ENCODE results near the gene PREX1. TPM values are rescaled to one million over a fixed set of nuclear protein-coding genes. Genes with fewer than 3 reads are reported as not detected.

PREX1 gene
- total and polyA plus RNA-seq, 7 experiments from 2014 or later, result 2.9 to 143 (median 48.6) TPM

DNA sequence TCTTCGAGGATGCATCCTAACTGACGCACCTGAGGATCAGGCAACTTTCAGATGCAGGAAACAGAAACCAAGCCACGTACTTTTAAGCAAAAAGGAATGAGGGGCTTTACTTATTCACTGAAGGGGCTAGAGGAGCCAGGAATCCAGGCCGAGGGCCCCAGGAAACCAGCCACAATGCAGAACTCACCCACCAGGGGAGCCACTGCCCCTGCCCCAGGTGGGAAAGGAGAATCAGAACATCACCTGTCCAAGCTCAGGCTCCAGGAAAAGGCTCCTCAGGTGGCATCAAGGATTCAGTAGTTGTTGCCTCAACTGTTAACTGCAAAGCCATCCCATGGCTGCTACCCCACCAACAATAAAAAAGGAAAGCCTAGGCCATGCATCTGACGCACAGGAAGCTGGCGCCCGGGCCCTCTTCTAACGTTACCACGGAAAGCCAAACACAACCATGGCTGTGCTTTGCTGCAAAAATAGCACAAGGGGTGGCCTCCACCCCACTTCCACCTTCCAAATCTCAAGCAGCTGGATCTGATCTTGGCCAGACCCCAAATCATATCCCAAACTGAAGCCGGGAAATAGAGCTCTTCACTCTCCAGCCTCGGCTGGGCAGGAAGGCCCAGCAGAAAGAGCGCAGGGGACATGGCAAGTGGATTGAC is 121.0 kb downstream of the PREX1 start:
- CTCF ChIA-PET, result interaction anchor here (1.2 kb wide), 1 partner anchor 11 kb away, joined by 3 read pairs; no protein-coding TSS in a partner anchor
- Histone ChIP-seq H3K4me3 (ENCODE audit: low read length) (no peak overlapping the region), H3K9me3 (ENCODE audit: control insufficient read depth in 2 of 3, low read length in 3 of 3) (no peaks in the 10 kb centered on the region), H3K36me3 (ENCODE audit: control insufficient read depth in 2 of 3, insufficient read depth in 3 of 3, low read length in 3 of 3) (peaks cover 0 to 7% (median 0%) of the 10 kb centered on the region in 3 experiments), H3K27me3 (ENCODE audit: control insufficient read depth in 2 of 2, insufficient read depth in 2 of 2, low read length in 2 of 2) (no peaks in the 10 kb centered on the region), H3K27ac (ENCODE audit: low read depth, low read length) (no peak overlapping the region), H3K4me1 (ENCODE audit: control insufficient read depth in 2 of 2, insufficient read depth in 2 of 2, low read length in 2 of 2) (peaks cover 4 to 40% of the 10 kb centered on the region in 2 donors)
- peaks cover 0 to 36% (median 3%) of the 10 kb centered on the region in 5 donors for H3K36me3 Mint-ChIP-seq
- H3K27me3 Mint-ChIP-seq, result no peaks in the 10 kb centered on the region
- DNase-seq, result no peak
- H3K27ac Mint-ChIP-seq, result peak overlapping the region in 5 of 9 donors; percentile 36 to 80 (median 53)
- peak overlapping the region in 2 of 10 donors; percentile 1 to 18 for H3K4me3 Mint-ChIP-seq
- H3K9me3 Mint-ChIP-seq, result peaks cover 0 to 2% (median 0%) of the 10 kb centered on the region in 11 donors
- H3K4me1 Mint-ChIP-seq, result peaks cover 0 to 49% (median 23%) of the 10 kb centered on the region in 7 donors
- intact Hi-C loops (cut with micrococcal nuclease), result no loop called here
- ATAC-seq, result peak; percentile 29
- POLR2A ChIA-PET, result no interaction called here

DNA sequence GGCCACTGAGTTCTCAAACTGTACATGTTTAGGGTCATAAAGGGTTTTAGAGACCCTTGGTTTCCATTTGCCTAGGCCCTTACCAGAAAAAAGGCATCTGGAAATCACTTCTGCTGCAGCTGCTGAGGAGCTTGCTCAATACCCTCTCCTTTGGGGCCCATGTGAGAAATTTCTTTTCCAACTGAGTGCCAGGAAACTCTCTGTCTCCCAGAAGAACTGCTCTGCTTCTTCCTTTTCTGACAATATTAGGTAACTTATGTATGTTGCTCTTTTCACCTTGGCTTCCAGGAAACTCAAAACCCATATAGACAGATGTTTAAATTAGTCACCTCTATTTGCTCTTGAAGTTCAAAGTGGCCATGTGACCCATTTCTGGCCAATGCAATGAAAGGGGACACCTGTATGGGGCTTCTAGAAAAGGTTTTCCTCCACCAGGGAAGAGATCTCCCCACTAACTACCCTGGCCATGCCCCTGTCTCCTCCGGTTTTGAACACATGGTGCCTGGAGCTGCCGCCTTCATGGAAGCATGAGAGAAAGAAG is 121.6 kb downstream of the PREX1 start:
- H3K4me1 ChIP-seq (ENCODE audit: control insufficient read depth in 2 of 2, insufficient read depth in 2 of 2, low read length in 2 of 2), result peaks cover 4 to 34% of the 10 kb centered on the region in 2 donors
- no peak for DNase-seq
- H3K27ac Mint-ChIP-seq, result peak overlapping the region in 3 of 9 donors; percentile 36 to 80 (median 43)
- peaks cover 0 to 7% (median 0%) of the 10 kb centered on the region in 3 experiments for H3K36me3 ChIP-seq (ENCODE audit: control insufficient read depth in 2 of 3, insufficient read depth in 3 of 3, low read length in 3 of 3)
- ATAC-seq, result no peak
- ChIA-PET POLR2A (no interaction called here), CTCF (no interaction called here)
- peaks cover 0 to 50% (median 23%) of the 10 kb centered on the region in 7 donors for H3K4me1 Mint-ChIP-seq
- H3K27me3 ChIP-seq (ENCODE audit: control insufficient read depth in 2 of 2, insufficient read depth in 2 of 2, low read length in 2 of 2), result no peaks in the 10 kb centered on the region
- no peaks in the 10 kb centered on the region for H3K27me3 Mint-ChIP-seq
- H3K4me3 ChIP-seq (ENCODE audit: low read length), result no peak overlapping the region
- H3K9me3 ChIP-seq (ENCODE audit: control insufficient read depth in 2 of 3, low read length in 3 of 3), result no peaks in the 10 kb centered on the region
- H3K9me3 Mint-ChIP-seq, result peaks cover 0 to 2% (median 0%) of the 10 kb centered on the region in 11 donors
- peak overlapping the region in 1 of 10 donors; percentile 0 for H3K4me3 Mint-ChIP-seq
- peaks cover 0 to 38% (median 3%) of the 10 kb centered on the region in 5 donors for H3K36me3 Mint-ChIP-seq
- H3K27ac ChIP-seq (ENCODE audit: low read depth, low read length), result no peak overlapping the region
- intact Hi-C loops (cut with micrococcal nuclease), result no loop called here

GRCh38 chr20:48705240-48706115 is 122.3 kb downstream of the PREX1 start:
- ATAC-seq (no peak), DNase-seq (no peak)
- Mint-ChIP-seq H3K4me3 (no peak overlapping the region), H3K36me3 (peaks cover 0 to 40% (median 3%) of the 10 kb centered on the region in 5 donors), H3K9me3 (no peaks in the 10 kb centered on the region), H3K4me1 (peaks cover 0 to 46% (median 20%) of the 10 kb centered on the region in 7 donors), H3K27ac (peak overlapping the region in 3 of 9 donors; percentile 17 to 46 (median 33)), H3K27me3 (no peaks in the 10 kb centered on the region)
- H3K9me3 ChIP-seq (ENCODE audit: control insufficient read depth in 2 of 3, low read length in 3 of 3), result no peaks in the 10 kb centered on the region
- H3K27ac ChIP-seq (ENCODE audit: low read depth, low read length), result no peak overlapping the region
- no peak overlapping the region for H3K4me3 ChIP-seq (ENCODE audit: low read length)
- peaks cover 0 to 9% (median 4%) of the 10 kb centered on the region in 3 experiments for H3K36me3 ChIP-seq (ENCODE audit: control insufficient read depth in 2 of 3, insufficient read depth in 3 of 3, low read length in 3 of 3)
- CTCF ChIA-PET, result no interaction called here
- POLR2A ChIA-PET, result no interaction called here
- intact Hi-C loops (cut with micrococcal nuclease), result no loop called here
- peaks cover 4 to 30% of the 10 kb centered on the region in 2 donors for H3K4me1 ChIP-seq (ENCODE audit: control insufficient read depth in 2 of 2, insufficient read depth in 2 of 2, low read length in 2 of 2)
- no peaks in the 10 kb centered on the region for H3K27me3 ChIP-seq (ENCODE audit: control insufficient read depth in 2 of 2, insufficient read depth in 2 of 2, low read length in 2 of 2)

DNA sequence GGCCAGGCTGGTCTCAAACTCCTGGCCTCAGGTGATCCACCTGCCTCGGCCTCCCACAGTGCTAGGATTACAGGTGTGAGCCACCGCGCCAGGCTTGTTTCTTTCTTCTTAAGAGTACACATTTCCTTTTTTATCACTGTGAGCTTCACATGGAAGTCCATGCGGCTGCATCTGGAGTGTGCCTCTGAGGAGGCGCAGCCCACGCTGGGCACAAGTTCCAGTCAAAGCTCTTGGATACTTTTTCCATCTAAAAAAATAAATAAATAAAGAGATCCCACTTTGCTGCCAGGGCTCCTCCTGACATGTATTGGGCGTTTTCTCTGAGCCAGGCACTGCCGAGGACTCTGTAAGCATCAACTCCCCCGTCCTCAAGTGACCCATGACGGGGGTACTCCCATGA is 123.0 kb downstream of the PREX1 start:
- peaks cover 0 to 44% (median 18%) of the 10 kb centered on the region in 7 donors for H3K4me1 Mint-ChIP-seq
- CTCF ChIA-PET, result no interaction called here
- H3K27ac Mint-ChIP-seq, result peak overlapping the region in 4 of 9 donors; percentile 17 to 67 (median 31)
- no peaks in the 10 kb centered on the region for H3K27me3 ChIP-seq (ENCODE audit: control insufficient read depth in 2 of 2, insufficient read depth in 2 of 2, low read length in 2 of 2)
- no peak overlapping the region for H3K4me3 ChIP-seq (ENCODE audit: low read length)
- H3K27ac ChIP-seq (ENCODE audit: low read depth, low read length), result no peak overlapping the region
- no peaks in the 10 kb centered on the region for H3K9me3 Mint-ChIP-seq
- peaks cover 4 to 22% of the 10 kb centered on the region in 2 donors for H3K4me1 ChIP-seq (ENCODE audit: control insufficient read depth in 2 of 2, insufficient read depth in 2 of 2, low read length in 2 of 2)
- ATAC-seq (no peak), DNase-seq (no peak)
- POLR2A ChIA-PET, result no interaction called here
- no peak overlapping the region for H3K4me3 Mint-ChIP-seq
- intact Hi-C loops (cut with micrococcal nuclease), result no loop called here
- H3K36me3 ChIP-seq (ENCODE audit: control insufficient read depth in 2 of 3, insufficient read depth in 3 of 3, low read length in 3 of 3), result peaks cover 0 to 14% (median 4%) of the 10 kb centered on the region in 3 experiments
- H3K36me3 Mint-ChIP-seq, result peaks cover 0 to 44% (median 6%) of the 10 kb centered on the region in 5 donors
- H3K27me3 Mint-ChIP-seq, result no peaks in the 10 kb centered on the region
- no peaks in the 10 kb centered on the region for H3K9me3 ChIP-seq (ENCODE audit: control insufficient read depth in 2 of 3, low read length in 3 of 3)

- no peak for DNase-seq
- H3K4me3 Mint-ChIP-seq, result no peak overlapping the region
- CTCF ChIA-PET, result no interaction called here
- Histone ChIP-seq H3K36me3 (ENCODE audit: control insufficient read depth in 2 of 3, insufficient read depth in 3 of 3, low read length in 3 of 3) (peaks cover 4 to 22% (median 5%) of the 10 kb centered on the region in 3 experiments), H3K27ac (ENCODE audit: low read depth, low read length) (no peak overlapping the region), H3K4me3 (ENCODE audit: low read length) (no peak overlapping the region), H3K9me3 (ENCODE audit: control insufficient read depth in 2 of 3, low read length in 3 of 3) (no peaks in the 10 kb centered on the region), H3K4me1 (ENCODE audit: control insufficient read depth in 2 of 2, insufficient read depth in 2 of 2, low read length in 2 of 2) (peaks cover 4 to 18% of the 10 kb centered on the region in 2 donors), H3K27me3 (ENCODE audit: control insufficient read depth in 2 of 2, insufficient read depth in 2 of 2, low read length in 2 of 2) (no peaks in the 10 kb centered on the region)
- POLR2A ChIA-PET, result no interaction called here
- intact Hi-C loops (cut with micrococcal nuclease), result no loop called here
- peaks cover 0 to 50% (median 17%) of the 10 kb centered on the region in 7 donors for H3K4me1 Mint-ChIP-seq
- peaks cover 0 to 51% (median 9%) of the 10 kb centered on the region in 5 donors for H3K36me3 Mint-ChIP-seq
- H3K9me3 Mint-ChIP-seq, result no peaks in the 10 kb centered on the region
- ATAC-seq, result no peak
- no peaks in the 10 kb centered on the region for H3K27me3 Mint-ChIP-seq
- H3K27ac Mint-ChIP-seq, result peak overlapping the region in 1 of 9 donors; percentile 26
Measured at GRCh38 chr20:48703511-48704219, 124.1 kb downstream of the PREX1 start.

DNA sequence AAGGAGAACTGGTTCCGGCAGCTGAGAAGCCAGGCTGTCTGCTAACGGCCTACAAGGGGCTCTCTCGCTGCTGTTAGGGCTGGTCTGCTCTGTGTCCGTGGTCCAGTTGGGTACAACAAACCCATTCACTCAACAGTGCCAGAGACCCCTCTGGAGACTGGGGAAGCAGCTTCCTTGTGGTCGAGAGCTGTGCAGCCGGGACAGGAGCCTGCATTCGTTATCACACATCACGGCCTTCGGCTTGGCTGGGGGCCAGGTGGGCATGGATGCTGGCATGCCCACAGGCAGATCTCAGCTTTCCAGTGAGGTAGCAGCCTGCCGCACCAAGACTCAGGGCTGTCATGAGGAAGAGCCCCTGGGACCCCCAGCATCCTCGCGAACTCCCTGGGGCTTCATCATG is 124.7 kb downstream of the PREX1 start:
- Histone ChIP-seq H3K27ac (ENCODE audit: low read depth, low read length) (no peak overlapping the region), H3K4me3 (ENCODE audit: low read length) (no peak overlapping the region), H3K27me3 (ENCODE audit: control insufficient read depth in 2 of 2, insufficient read depth in 2 of 2, low read length in 2 of 2) (no peaks in the 10 kb centered on the region), H3K4me1 (ENCODE audit: control insufficient read depth in 2 of 2, insufficient read depth in 2 of 2, low read length in 2 of 2) (peaks cover 4 to 18% of the 10 kb centered on the region in 2 donors), H3K9me3 (ENCODE audit: control insufficient read depth in 2 of 3, low read length in 3 of 3) (no peaks in the 10 kb centered on the region), H3K36me3 (ENCODE audit: control insufficient read depth in 2 of 3, insufficient read depth in 3 of 3, low read length in 3 of 3) (peaks cover 4 to 24% (median 7%) of the 10 kb centered on the region in 3 experiments)
- no peaks in the 10 kb centered on the region for H3K9me3 Mint-ChIP-seq
- ChIA-PET CTCF (no interaction called here), POLR2A (no interaction called here)
- ATAC-seq (no peak), DNase-seq (no peak)
- intact Hi-C loops (cut with micrococcal nuclease), result no loop called here
- peaks cover 0 to 50% (median 13%) of the 10 kb centered on the region in 7 donors for H3K4me1 Mint-ChIP-seq
- no peak overlapping the region for H3K4me3 Mint-ChIP-seq
- no peaks in the 10 kb centered on the region for H3K27me3 Mint-ChIP-seq
- H3K36me3 Mint-ChIP-seq, result peaks cover 0 to 50% (median 7%) of the 10 kb centered on the region in 5 donors
- H3K27ac Mint-ChIP-seq, result no peak overlapping the region
